Neural cell (in vitro differentiated cells): ENCODE data around the gene CTSF.

Experiments
- CTCF ChIP-seq: fragments of 450-650 bp; IDR thresholded peaks from 2 replicates; pipeline ENCODE4 v1.5.1; 2014; ENCODE audit warnings: antibody characterized with exemption, mild to moderate bottlenecking, moderate library complexity; ENCODE audit not compliant: poor library complexity, severe bottlenecking
- EP300 ChIP-seq: fragments of 450-650 bp; conservative IDR thresholded peaks from 2 replicates; pipeline ENCODE4 v1.6.1; 2014; ENCODE audit warnings: antibody characterized with exemption, mild to moderate bottlenecking, moderate library complexity; ENCODE audit not compliant: poor library complexity, severe bottlenecking
- EZH2 ChIP-seq: fragments of 200-600, 300-800 bp; shearing (Covaris generic), sonication (generic); IDR thresholded peaks from 2 replicates; pipeline ENCODE4 v1.6.1; 2014; ENCODE audit warnings: antibody characterized with exemption, low read length, borderline replicate concordance, mild to moderate bottlenecking; ENCODE audit not compliant: insufficient read depth, poor library complexity, severe bottlenecking
- POLR2AphosphoS5 ChIP-seq: IDR thresholded peaks from 2 replicates; pipeline ENCODE4 v1.6.1; 2012
- REST ChIP-seq: IDR thresholded peaks from 2 replicates; pipeline ENCODE4 v1.6.1; 2012; ENCODE audit warnings: borderline replicate concordance
- SMC3 ChIP-seq: fragments of 450-650 bp; conservative IDR thresholded peaks from 2 replicates; pipeline ENCODE4 v1.6.1; 2014; ENCODE audit warnings: antibody characterized with exemption, mild to moderate bottlenecking, moderate library complexity; ENCODE audit not compliant: poor library complexity
- TAF1 ChIP-seq: IDR thresholded peaks from 2 replicates; pipeline ENCODE4 v1.6.1; 2012; ENCODE audit warnings: low read depth

GRCh38 chr11:66561975-66562248 is 6.5 kb downstream of the CTSF start:
- TF ChIP-seq REST: no peak
- no peak for TF ChIP-seq CTCF
- no peak for TF ChIP-seq SMC3
- TF ChIP-seq EZH2: no peak
- TF ChIP-seq TAF1: no peak
- no peak for TF ChIP-seq EP300
- TF ChIP-seq POLR2AphosphoS5: no peak
